NCI-H2029 treated with DMSO at 0.1 percent for 48 hours (cell line): Measurements from ENCODE around the gene HOXD10.
A peak's percentile ranks its signal among the peaks of the same experiment; 100 is the strongest.

ENCODE experiments used
- DNase-seq: peaks from one replicate; lab custom pipeline; 2025; lab: John Stamatoyannopoulos, UW

HOXD10 gene

GRCh38 chr2:176136374-176137251 lies 20.0 kb downstream of the HOXD10 start:
- no peak for DNase-seq

- no peak for DNase-seq
These were observed 20.6 kb downstream of the HOXD10 start for GRCh38 chr2:176137252-176137580.

DNA sequence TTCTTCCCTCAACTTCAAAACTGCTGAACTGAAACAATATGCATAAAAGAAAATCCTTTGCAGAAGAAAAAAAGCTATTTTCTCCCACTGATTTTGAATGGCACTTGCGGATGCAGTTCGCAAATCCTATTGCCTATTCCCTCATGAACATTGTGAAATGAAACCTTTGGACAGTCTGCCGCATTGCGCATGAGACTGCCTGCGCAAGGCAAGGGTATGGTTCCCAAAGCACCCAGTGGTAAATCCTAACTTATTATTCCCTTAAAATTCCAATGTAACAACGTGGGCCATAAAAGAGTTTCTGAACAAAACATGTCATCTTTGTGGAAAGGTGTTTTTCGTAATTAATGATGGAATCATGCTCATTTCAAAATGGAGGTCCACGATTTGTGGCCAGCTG lies 21.3 kb downstream of the HOXD10 start:
- no peak for DNase-seq

DNA sequence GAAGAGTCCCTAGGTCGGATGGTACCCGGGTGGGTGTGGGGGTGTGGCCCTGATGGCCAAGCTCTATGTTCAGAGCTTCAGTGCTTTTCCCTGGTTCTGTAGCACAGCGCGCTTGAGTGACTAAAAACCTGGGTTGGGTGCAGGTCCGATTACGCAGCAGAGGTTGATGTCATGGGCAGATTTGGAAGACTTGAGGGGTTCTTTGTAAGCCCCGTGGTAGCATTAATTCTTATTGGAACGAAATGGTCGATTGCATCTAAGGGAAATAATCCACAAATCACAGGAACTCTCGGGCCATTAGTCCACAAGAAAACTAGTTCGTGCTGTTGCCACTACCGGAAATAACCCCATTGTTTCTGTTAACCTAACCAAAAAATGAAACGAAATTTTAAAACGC lies 21.9 kb downstream of the HOXD10 start:
- no peak for DNase-seq

DNA sequence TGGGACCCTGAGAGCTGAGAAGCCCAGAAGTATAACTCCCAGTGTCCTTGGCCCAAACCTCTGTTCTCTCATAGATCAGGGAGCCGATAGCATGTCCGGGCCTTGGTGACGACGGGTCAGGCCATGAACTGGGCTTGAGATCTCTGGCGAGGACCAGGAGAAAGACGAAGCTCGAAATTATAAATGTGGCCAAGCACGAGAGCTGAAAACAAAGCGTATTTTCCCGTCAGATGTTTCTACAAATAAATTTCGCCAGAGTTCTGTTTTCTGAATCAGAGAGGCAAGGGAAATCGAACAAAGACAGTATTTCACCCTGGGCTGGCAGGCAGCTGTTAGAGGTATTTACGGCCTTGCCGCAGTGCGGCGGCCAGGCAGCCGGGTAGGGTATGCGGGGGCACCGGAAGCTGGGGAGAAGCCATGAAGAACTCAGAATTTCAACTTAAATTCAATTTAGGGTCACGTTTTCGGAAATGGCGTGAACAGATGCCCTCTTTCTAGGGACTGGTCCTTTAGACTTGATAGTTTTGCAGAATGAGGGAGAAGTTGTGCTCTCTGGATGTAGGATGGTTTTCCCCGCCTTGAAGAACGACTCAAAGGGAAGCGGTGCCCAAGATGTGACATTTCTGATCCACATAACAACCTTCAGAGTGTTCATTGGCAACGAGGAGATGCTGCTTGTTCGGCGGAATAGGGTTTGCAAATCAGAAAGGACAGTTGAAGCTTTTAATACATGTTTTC lies 22.5 kb downstream of the HOXD10 start:
- no peak for DNase-seq

DNA sequence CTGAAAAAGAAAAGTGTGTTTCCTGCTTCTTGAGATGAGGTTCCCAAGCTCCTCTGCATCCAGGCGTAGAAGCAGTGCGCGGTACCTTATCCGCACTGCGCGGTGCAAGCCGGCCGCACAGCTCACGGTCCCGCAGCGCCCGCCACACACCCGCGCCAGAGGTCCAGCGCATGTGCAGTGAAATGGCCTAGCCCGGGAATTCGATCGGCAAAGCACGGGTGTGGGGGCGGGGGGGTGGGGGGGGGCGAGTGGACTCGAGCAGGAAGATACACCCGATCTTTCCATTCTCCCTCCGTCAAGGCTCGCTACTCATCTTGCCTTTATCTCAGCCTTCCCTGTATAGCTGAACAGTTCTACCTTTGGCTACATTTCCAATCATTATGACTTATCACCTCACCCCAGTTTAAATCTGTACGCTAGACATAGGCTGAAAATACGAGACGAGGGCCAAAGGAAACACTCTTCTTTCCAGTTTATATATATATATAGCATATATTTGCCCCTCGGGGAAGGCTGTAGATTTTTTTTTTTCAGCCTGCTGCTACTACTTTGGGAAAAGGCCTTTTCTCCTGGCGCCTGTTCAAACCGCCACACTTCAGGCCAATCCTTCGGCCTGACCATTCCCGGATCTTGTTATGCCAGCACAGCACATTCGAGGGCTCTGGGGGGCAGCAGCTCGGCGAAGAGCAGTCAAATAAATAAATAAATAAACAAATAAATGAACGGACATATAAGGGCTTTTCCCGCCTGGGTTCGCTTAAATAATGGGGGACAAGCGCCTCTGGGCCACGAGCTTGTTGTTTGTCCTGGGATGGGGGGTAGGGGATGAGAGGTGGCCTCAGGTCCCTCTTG lies 23.3 kb downstream of the HOXD10 start:
- peak; percentile 44 for DNase-seq

DNA sequence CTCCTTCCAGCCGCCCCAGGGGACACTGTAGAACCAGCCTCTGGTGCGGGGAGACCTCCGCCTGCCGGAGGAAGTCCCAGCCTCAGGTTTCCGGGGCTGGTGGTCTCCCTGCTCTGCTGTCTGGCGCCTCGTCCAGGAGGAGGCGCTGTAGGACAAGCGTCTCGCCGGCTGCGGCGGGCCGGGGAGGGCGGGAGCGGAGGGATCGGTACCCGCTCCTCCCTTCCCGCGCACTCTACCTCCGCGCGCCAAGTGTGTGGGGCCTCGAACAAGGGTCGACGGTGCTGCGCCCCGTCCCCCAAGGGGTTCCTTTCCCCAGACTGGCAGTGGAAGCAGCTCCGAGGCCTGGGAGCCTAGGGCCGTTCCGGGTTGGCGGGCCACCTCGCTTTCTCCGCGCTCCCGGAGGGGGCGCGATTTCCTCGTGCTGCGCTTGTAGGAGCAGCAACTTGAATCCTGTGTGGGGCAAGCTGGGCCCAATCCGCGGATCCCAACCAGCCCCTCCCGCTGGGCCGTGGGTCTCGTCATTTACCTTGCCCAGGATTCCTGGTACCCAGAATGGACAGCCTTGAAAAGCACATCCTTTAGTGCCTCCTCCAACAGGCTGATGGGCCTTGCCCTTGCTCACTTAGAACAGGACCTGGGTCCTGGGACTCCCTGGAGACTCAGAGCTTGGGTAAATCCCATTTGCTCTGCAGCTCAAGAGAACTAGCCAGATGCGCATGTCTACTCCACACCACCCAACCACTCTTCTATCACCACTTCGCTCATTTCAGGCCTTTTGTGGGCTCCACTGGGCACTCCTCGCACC lies 24.1 kb downstream of the HOXD10 start:
- DNase-seq: no peak

DNA sequence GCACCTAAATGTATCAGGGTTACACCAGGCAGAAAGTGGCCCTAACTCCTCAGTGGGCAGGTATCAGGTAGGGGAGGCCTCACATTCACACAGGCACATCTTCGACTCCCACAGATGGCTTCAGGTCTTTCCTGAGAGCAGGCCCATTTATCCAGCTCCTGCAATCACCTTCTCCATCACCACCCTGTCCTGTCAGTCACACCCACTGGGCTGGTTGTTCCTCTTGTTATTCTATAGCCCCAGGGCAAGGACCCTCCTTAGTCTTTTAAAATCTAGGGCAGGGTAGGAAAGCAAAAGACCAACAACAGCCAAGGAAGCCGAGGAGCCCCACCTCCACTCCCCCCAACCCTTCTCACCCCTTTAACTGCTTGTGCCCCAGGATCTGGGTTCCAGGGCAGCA lies 25.7 kb downstream of the HOXD10 start:
- no peak for DNase-seq

GRCh38 chr2:176145085-176145969 lies 28.7 kb downstream of the HOXD10 start:
- DNase-seq: no peak

GRCh38 chr2:176146101-176146500 lies 29.5 kb downstream of the HOXD10 start:
- no peak for DNase-seq

- DNase-seq: no peak
These were observed 30.1 kb downstream of the HOXD10 start for GRCh38 chr2:176146645-176147044.

DNA sequence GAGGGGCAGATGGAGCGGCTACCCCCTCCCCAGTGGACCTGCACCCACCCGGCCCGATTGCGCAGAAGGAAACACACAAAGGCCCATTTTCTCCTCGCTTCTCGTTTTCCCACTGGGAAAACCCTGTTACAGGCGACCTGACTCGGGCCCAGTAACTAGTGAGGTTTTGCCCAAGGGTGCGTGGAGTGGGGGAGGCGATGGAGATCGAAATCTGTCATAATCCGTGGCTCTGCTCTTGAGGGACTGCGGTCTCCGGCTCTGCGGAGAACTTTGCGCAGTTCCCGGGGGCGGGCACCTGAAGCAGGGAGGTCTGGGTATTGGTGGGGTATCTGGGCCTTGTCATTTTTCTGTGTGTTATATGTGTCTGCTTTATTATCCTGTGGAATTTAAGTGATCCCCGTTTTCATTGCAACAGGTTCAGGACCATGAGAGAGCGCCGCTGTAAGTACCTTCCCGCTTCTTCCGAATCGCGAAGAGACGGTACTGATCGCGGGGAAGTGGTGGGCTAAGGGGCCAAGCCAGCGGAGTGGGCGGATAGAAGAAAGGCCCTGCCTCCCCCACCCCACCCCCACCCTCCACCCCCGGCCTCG lies 30.7 kb downstream of the HOXD10 start:
- no peak for DNase-seq

GRCh38 chr2:176147800-176148496 lies 31.4 kb downstream of the HOXD10 start:
- DNase-seq: no peak

GRCh38 chr2:176148751-176149421 lies 32.3 kb downstream of the HOXD10 start:
- no peak for DNase-seq

DNA sequence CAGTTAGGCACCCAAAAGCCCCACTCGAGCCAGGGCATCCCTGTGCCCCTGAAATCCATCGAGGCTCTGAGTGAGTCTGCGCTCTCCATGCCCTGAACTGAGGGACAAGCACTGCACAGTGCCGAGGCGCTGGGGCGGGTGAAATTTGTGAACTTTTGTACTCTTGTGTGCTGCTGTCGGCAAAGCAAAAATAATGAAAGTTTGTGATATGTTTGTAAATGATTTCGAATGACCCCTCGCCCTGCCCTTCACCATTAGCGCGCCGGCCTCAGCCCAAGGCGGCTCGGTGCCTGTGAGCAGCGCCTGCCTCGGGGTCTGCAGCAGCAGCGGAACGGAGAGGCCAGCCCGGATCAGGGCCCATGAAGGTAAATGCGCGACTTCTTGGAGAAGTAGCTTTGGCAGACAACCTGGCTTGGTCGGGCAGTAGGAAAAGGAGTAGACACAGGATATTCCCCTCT lies 32.9 kb downstream of the HOXD10 start:
- DNase-seq: no peak

DNA sequence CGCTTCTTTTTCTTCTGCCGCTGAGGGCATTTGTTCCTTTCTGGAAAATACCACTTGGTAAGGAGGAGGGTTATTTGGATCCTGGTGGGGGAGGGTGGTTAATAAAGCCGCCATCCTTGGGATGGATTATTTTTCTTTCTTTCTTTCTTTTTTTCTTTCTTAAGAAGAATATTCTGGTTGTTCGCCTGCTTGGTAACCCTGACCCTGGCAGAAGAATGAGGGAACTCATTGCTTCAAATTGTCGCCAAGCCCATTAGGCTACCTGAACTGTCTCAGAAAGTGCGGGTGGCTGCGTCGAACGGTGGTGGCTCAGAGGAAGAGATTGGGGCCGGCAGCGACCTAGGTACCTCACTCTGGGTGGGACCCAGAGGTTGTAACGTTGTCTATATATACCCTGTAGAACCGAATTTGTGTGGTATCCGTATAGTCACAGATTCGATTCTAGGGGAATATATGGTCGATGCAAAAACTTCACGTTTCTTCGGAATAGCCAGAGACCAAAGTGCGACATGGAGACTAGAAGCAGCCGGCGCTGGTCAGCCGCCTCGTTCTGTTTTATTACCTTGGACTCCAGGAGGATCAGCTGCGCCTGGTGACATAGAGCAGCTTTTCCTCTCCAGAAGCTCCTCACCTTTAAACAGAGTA lies 33.5 kb downstream of the HOXD10 start:
- DNase-seq: no peak

DNA sequence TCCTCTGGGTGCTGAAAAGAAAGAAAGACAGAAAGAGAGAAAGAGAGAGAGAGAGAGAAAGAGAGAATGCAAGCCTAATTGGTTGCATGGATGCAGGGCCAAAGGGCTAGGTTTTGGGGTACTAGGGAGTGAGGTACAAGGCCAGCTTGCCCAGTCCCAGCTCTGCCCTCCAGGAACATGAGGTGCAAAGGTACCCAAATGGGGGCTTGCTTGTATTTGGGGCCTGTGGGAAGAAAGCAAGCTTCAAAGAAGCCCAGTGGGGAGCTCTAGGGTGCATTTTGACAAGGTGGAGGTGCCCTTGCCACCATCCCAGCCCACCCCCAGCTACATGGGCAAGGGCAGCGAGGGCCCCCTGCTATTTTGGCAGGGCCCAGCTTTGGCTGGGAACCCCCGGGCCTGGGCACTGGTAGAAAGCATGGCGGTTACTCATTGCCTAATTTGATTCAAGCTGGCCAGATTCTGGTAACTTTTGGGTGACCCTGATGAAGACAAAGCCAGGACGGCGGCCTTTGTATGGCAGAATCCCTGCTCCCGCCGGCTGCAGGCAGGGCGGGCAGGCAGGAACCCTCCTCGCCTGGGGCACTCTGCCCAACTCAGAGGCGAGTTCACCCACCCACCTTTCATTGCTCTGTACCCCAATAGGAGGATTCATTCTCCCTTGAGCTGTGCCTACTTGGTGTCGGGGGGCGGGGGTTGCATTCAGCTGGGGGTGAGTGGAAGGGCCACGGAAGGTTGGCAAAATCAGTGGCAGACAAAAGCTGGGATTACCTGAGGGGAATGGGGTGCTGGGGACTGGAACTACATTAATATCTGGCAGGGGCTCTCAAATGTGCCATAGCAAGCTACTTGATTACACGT lies 34.2 kb downstream of the HOXD10 start:
- no peak for DNase-seq
